Kidney glomerular epithelial cell (primary cell): ENCODE measurements around the gene GCNT2.
"Not testable (repeated sequence)": the region's sequence is repeated elsewhere in the genome, so short reads cannot be mapped to it uniquely, and the experiment has no call there.

Experiments used
- DNase-seq: peaks from one replicate; lab custom pipeline; 2025; lab: John Stamatoyannopoulos, UW

The GCNT2 gene

GRCh38 chr6:10547809-10548208, 26.7 kb downstream of the GCNT2 start:
- no peak for DNase-seq

- DNase-seq, result no peak
Measured at GRCh38 chr6:10550764-10551163, 29.6 kb downstream of the GCNT2 start.

- no peak for DNase-seq
Measured at GRCh38 chr6:10552270-10552810, 31.2 kb downstream of the GCNT2 start.

- no peak for DNase-seq
Measured at GRCh38 chr6:10553871-10554270, 32.7 kb downstream of the GCNT2 start.

- no peak for DNase-seq
Measured at GRCh38 chr6:10554826-10555225, 33.7 kb downstream of the GCNT2 start.

- peak; percentile 37 for DNase-seq
Measured at GRCh38 chr6:10555625-10556309, 34.6 kb downstream of the GCNT2 start.

GRCh38 chr6:10556589-10556988, 35.4 kb downstream of the GCNT2 start:
- DNase-seq, result no peak

- DNase-seq, result no peak
Measured at GRCh38 chr6:10556992-10557391, 35.8 kb downstream of the GCNT2 start.

GRCh38 chr6:10557913-10558312, 36.8 kb downstream of the GCNT2 start:
- DNase-seq, result no peak

GRCh38 chr6:10558565-10558964, 37.4 kb downstream of the GCNT2 start:
- DNase-seq, result no peak

GRCh38 chr6:10559522-10560152, 38.5 kb downstream of the GCNT2 start:
- DNase-seq, result no peak

GRCh38 chr6:10561611-10562199, 40.6 kb downstream of the GCNT2 start:
- no peak for DNase-seq

- no peak for DNase-seq
Measured at GRCh38 chr6:10564975-10565673, 44.0 kb downstream of the GCNT2 start.

- DNase-seq, result no peak
Measured at GRCh38 chr6:10565913-10566312, 44.8 kb downstream of the GCNT2 start.

GRCh38 chr6:10567256-10568026, 46.3 kb downstream of the GCNT2 start:
- peak; percentile 24 for DNase-seq

GRCh38 chr6:10569392-10570127, 48.4 kb downstream of the GCNT2 start:
- DNase-seq, result no peak

- not testable (repeated sequence) for DNase-seq
Measured at GRCh38 chr6:10575519-10575918, 54.4 kb downstream of the GCNT2 start.

- no peak for DNase-seq
Measured at GRCh38 chr6:10576226-10576625, 55.1 kb downstream of the GCNT2 start.

GRCh38 chr6:10577112-10577511, 56.0 kb downstream of the GCNT2 start:
- no peak for DNase-seq

GRCh38 chr6:10578723-10579122, 57.6 kb downstream of the GCNT2 start:
- DNase-seq, result no peak

- DNase-seq, result no peak
Measured at GRCh38 chr6:10579803-10580202, 58.7 kb downstream of the GCNT2 start.
